Measurements from ENCODE around the gene SFXN5. TPM values are rescaled to one million over a fixed set of nuclear protein-coding genes. Genes with fewer than 3 reads are reported as not detected.

SFXN5 gene
- polyA plus RNA-seq, 1 donor from 2014 or later: 5.8 TPM

DNA sequence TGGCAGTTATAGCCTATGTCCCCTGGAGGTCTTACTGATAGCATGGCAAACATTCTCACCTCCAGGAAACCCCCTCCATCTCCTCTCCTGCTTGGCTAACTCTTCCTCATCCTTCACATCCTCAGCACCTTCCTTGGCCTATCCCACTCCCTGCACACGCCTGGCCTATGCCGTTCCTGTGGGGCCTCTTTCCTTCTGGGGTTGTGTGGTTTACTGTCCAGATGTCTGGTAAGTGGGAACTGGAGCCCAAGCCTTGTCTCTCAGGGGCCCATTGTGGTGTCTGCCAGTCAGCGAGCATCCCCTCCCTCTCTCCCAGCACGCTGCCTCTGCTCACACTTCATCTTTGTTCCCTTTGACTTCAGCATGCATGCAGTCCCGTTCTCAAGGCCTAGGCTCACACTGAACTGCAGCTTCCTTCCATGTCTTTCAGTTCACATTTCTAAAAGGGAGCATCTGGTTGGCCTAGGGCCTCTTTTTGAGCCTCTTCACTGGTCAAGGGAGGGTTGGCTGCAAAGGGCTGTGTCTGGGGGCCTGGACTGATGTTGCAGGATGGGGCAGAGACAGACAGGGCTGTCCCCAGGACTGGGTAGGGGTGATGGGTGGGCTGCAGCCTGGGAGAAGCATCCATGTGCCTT, 171.2 kb downstream of the SFXN5 start:
- no peaks in the 10 kb centered on the region for H3K9me3 ChIP-seq (ENCODE audit: low read length)
- no peaks in the 10 kb centered on the region for H3K36me3 ChIP-seq (ENCODE audit: insufficient read depth, low read length)
- H2AFZ ChIP-seq (ENCODE audit: low read depth, low read length): no peak overlapping the region
- H3F3A ChIP-seq (ENCODE audit: insufficient read depth, low read length, poor library complexity, severe bottlenecking): no peaks in the 10 kb centered on the region
- H3K79me2 ChIP-seq (replicated peaks; ENCODE audit: insufficient read depth, low read length): no peaks in the 10 kb centered on the region
- H3K9me2 ChIP-seq (ENCODE audit: insufficient read depth, low read length): no peaks in the 10 kb centered on the region
- H3K27me3 ChIP-seq (ENCODE audit: insufficient read depth, low read depth, low read length): no peaks in the 10 kb centered on the region
- no peak overlapping the region for H3K4me2 ChIP-seq (ENCODE audit: low read length)
- no peaks in the 10 kb centered on the region for H4K20me1 ChIP-seq (ENCODE audit: insufficient read depth)
- no peak for TF ChIP-seq EZH2 (IDR thresholded peaks at IDR 0.05; ENCODE audit: borderline replicate concordance, insufficient read depth, low read length, poor library complexity, severe bottlenecking)
- TF ChIP-seq, protein P1, sequence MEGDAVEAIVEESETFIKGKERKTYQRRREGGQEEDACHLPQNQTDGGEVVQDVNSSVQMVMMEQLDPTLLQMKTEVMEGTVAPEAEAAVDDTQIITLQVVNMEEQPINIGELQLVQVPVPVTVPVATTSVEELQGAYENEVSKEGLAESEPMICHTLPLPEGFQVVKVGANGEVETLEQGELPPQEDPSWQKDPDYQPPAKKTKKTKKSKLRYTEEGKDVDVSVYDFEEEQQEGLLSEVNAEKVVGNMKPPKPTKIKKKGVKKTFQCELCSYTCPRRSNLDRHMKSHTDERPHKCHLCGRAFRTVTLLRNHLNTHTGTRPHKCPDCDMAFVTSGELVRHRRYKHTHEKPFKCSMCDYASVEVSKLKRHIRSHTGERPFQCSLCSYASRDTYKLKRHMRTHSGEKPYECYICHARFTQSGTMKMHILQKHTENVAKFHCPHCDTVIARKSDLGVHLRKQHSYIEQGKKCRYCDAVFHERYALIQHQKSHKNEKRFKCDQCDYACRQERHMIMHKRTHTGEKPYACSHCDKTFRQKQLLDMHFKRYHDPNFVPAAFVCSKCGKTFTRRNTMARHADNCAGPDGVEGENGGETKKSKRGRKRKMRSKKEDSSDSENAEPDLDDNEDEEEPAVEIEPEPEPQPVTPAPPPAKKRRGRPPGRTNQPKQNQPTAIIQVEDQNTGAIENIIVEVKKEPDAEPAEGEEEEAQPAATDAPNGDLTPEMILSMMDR (IDR thresholded peaks at IDR 0.05; ENCODE audit: poor library complexity, severe bottlenecking): no peak
- no peak for TF ChIP-seq POLR2AphosphoS5 (IDR thresholded peaks at IDR 0.05)
- TF ChIP-seq RAD21 (conservative IDR thresholded peaks at IDR 0.05): no peak
- TF ChIP-seq, protein P2, sequence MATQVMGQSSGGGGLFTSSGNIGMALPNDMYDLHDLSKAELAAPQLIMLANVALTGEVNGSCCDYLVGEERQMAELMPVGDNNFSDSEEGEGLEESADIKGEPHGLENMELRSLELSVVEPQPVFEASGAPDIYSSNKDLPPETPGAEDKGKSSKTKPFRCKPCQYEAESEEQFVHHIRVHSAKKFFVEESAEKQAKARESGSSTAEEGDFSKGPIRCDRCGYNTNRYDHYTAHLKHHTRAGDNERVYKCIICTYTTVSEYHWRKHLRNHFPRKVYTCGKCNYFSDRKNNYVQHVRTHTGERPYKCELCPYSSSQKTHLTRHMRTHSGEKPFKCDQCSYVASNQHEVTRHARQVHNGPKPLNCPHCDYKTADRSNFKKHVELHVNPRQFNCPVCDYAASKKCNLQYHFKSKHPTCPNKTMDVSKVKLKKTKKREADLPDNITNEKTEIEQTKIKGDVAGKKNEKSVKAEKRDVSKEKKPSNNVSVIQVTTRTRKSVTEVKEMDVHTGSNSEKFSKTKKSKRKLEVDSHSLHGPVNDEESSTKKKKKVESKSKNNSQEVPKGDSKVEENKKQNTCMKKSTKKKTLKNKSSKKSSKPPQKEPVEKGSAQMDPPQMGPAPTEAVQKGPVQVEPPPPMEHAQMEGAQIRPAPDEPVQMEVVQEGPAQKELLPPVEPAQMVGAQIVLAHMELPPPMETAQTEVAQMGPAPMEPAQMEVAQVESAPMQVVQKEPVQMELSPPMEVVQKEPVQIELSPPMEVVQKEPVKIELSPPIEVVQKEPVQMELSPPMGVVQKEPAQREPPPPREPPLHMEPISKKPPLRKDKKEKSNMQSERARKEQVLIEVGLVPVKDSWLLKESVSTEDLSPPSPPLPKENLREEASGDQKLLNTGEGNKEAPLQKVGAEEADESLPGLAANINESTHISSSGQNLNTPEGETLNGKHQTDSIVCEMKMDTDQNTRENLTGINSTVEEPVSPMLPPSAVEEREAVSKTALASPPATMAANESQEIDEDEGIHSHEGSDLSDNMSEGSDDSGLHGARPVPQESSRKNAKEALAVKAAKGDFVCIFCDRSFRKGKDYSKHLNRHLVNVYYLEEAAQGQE (IDR thresholded peaks at IDR 0.05; ENCODE audit: borderline replicate concordance): no peak
- TF ChIP-seq SMC3 (conservative IDR thresholded peaks at IDR 0.05; ENCODE audit: poor library complexity): no peak
- TF ChIP-seq TAF1 (IDR thresholded peaks at IDR 0.05; ENCODE audit: low read depth): no peak
- no peak overlapping the region for H3K27ac ChIP-seq (ENCODE audit: low read length)
- H3K4me3 ChIP-seq (ENCODE audit: low read length): no peak overlapping the region
- H3K9ac ChIP-seq (ENCODE audit: low read length): no peak overlapping the region

DNA sequence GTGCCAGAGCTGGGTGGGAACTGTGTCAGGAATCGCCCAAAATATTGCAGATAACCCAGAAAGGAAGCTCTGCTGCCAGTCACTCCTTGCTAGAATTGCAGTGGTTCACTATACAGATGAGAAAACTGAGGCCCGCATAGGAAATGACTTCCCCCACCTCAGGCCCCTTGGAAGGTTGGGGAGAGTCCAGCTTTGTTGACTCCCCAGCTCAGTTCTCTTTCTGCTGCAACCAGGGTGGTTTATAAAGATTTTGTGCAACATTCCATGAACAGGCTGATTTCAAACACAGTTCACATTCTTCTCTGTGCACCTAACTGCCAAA, 173.0 kb downstream of the SFXN5 start:
- H3K27me3 ChIP-seq (ENCODE audit: insufficient read depth, low read depth, low read length): no peaks in the 10 kb centered on the region

More for the DNA sequence above, 173.0 kb downstream of the SFXN5 start:
- Histone ChIP-seq H3K79me2 (replicated peaks; ENCODE audit: insufficient read depth, low read length) (no peaks in the 10 kb centered on the region), H3K9me2 (ENCODE audit: insufficient read depth, low read length) (no peaks in the 10 kb centered on the region), H3K27ac (ENCODE audit: low read length) (no peak overlapping the region), H3K4me2 (ENCODE audit: low read length) (no peak overlapping the region), H3K9ac (ENCODE audit: low read length) (no peak overlapping the region), H4K20me1 (ENCODE audit: insufficient read depth) (no peaks in the 10 kb centered on the region), H3F3A (ENCODE audit: insufficient read depth, low read length, poor library complexity, severe bottlenecking) (no peaks in the 10 kb centered on the region), H3K4me3 (ENCODE audit: low read length) (no peak overlapping the region), H3K36me3 (ENCODE audit: insufficient read depth, low read length) (no peaks in the 10 kb centered on the region), H2AFZ (ENCODE audit: low read depth, low read length) (no peak overlapping the region), H3K9me3 (ENCODE audit: low read length) (no peaks in the 10 kb centered on the region)
- TF ChIP-seq EZH2 (IDR thresholded peaks at IDR 0.05; ENCODE audit: borderline replicate concordance, insufficient read depth, low read length, poor library complexity, severe bottlenecking) (no peak), TAF1 (IDR thresholded peaks at IDR 0.05; ENCODE audit: low read depth) (no peak), RAD21 (conservative IDR thresholded peaks at IDR 0.05) (no peak), MXI1 (conservative IDR thresholded peaks at IDR 0.05; ENCODE audit: poor library complexity, severe bottlenecking) (no peak), POLR2AphosphoS5 (IDR thresholded peaks at IDR 0.05) (no peak), EP300 (conservative IDR thresholded peaks at IDR 0.05; ENCODE audit: poor library complexity, severe bottlenecking) (no peak), SMC3 (conservative IDR thresholded peaks at IDR 0.05; ENCODE audit: poor library complexity) (no peak)
- TF ChIP-seq, protein P1 (IDR thresholded peaks at IDR 0.05; ENCODE audit: poor library complexity, severe bottlenecking): no peak
- TF ChIP-seq, protein P2 (IDR thresholded peaks at IDR 0.05; ENCODE audit: borderline replicate concordance): no peak

All from neural cell (in vitro differentiated cells).